ENCODE results near the gene RANBP1. TPM values are rescaled to one million over a fixed set of nuclear protein-coding genes. Genes with fewer than 3 reads are reported as not detected.

The RANBP1 gene
- polyA plus RNA-seq, 1 donor from 2014 or later, result 110 TPM

DNA sequence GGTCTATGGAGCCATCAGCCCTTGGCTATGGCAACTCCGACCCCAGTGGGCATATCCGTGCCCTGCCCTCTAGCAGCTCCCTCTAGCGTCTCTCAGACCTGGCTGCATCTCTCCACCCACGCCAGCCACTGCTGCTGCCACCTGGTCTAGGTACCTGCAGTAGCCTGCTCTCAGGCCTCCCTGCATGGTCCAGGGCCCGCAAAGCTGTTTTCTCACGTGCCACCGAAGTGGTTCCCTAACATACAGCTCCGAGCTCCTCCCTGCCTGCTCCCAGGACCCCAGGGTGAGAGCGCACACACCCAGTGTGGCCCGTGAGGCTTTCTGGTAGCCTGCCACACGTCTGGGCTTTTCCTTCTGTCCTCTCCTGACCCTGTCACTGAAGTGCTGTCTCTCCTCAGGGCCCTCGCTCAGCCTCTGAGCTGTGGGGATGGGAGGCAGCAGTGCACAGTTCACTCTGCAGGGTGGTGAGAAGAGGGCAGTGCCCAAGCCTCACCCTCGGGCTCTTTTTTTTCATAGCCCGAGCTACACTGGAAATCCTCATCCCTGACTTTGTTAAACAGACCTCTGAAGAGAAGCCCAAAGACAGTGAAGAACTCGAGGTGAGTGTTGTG is 21.6 kb upstream of the RANBP1 start:
- H3K4me1 Mint-ChIP-seq, result no peaks in the 10 kb centered on the region
- H3K4me3 Mint-ChIP-seq, result no peak overlapping the region
- H3K9me3 Mint-ChIP-seq, result no peaks in the 10 kb centered on the region
- peaks cover 21% of the 10 kb centered on the region for H3K36me3 Mint-ChIP-seq
- no peak overlapping the region for H3K27ac Mint-ChIP-seq
- no peaks in the 10 kb centered on the region for H3K27me3 Mint-ChIP-seq

DNA sequence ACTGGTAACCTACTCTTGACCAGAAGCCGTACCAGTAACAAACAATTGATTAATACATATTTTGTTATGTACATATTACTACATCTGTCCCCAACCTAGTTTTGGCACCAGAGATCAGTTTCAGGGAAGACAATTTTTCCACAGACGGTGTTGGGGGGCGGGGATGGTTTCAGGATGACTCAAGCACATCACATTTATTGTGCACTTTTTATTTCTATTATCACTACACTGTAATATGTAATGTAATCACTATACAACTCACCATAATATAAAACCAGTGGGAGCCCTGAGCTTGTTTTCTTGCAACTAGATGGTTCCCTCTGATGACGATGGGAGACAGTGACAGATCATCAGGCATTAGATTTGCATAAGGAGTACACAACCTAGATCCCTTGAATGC is 20.4 kb upstream of the RANBP1 start:
- H3K4me3 Mint-ChIP-seq, result no peak overlapping the region
- peaks cover 0 to 1% (median 0%) of the 10 kb centered on the region in 3 donors for H3K4me1 Mint-ChIP-seq
- H3K9me3 Mint-ChIP-seq, result no peaks in the 10 kb centered on the region
- no peak overlapping the region for H3K27ac Mint-ChIP-seq
- no peaks in the 10 kb centered on the region for H3K27me3 Mint-ChIP-seq
- H3K36me3 Mint-ChIP-seq, result peaks cover 18% of the 10 kb centered on the region

DNA sequence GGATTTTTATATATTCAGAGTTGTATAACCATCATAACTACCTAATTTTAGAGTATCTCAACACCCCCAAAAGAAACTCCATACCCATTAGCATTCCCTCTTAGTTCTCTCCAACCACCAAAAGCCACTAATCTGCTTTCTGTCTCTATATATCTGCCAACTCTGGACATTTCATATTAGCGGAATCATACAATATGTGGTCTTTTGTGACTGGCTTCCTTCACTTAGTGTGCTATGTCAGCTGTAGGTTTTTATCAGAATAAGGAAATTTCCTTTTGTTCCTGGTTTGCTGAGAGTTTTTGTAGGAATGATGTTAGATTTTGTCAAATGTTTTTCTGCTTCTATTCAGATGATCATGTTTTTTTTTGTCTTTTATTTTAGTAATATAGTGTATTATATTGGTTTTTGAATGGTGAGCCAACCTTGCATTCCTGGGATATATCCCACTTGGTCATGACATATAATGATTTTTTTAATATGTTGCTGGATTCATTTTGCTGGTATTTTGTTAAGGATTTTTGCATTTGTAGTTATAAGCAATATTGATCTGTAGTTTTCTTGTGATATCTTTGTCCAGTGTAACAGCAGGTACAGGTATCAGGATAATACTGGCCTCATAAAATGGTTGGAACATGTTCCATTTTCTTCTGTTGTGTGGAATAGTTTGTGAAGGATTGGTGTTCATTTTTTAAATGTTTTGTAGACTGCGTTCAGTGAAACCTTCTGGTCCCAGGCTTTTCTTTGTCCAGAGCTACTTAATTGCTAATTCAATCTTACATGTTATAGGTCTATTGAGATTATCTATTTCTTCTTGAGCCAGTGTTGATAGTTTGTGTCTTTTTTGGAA is 19.1 kb upstream of the RANBP1 start:
- Mint-ChIP-seq H3K36me3 (peaks cover 18% of the 10 kb centered on the region), H3K9me3 (no peaks in the 10 kb centered on the region), H3K27ac (peak overlapping the region in 1 of 3 donors; percentile 63), H3K27me3 (no peaks in the 10 kb centered on the region), H3K4me1 (peaks cover 0 to 1% (median 0%) of the 10 kb centered on the region in 3 donors), H3K4me3 (no peak overlapping the region)

DNA sequence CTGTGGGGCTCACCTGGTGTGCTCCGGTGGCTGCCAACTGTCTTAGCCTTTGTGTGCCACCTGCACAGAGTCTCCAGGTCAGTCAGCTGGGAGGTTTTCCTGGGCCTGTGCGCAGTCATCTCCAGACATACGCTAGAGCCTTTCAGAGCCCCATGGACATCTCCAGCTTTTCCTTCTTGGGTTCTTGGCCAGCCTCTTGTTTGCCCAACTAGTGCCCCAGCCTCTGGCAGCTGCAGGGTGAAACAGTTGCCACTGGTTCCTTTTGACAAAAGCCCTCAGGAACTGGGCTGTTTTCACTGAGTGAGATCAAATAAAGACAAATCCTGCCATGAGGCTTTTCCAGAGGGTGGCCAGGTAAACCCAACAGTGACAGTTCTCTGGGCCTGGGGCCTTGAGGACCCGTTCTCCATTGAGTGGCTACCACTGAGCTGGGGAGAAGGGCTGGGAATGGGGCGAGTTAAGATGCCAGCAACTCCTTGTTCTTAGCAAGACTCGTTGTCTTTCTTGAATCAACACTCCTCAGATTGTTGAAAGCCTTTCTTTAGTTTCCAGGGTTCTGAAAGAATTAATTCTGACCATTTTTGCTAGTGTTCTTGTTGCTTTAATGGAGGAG is 16.7 kb upstream of the RANBP1 start:
- H3K4me3 Mint-ChIP-seq, result no peak overlapping the region
- peaks cover 0 to 1% (median 0%) of the 10 kb centered on the region in 3 donors for H3K4me1 Mint-ChIP-seq
- no peaks in the 10 kb centered on the region for H3K27me3 Mint-ChIP-seq
- H3K27ac Mint-ChIP-seq, result peak overlapping the region in 1 of 3 donors; percentile 10
- no peaks in the 10 kb centered on the region for H3K9me3 Mint-ChIP-seq
- peaks cover 18% of the 10 kb centered on the region for H3K36me3 Mint-ChIP-seq

DNA sequence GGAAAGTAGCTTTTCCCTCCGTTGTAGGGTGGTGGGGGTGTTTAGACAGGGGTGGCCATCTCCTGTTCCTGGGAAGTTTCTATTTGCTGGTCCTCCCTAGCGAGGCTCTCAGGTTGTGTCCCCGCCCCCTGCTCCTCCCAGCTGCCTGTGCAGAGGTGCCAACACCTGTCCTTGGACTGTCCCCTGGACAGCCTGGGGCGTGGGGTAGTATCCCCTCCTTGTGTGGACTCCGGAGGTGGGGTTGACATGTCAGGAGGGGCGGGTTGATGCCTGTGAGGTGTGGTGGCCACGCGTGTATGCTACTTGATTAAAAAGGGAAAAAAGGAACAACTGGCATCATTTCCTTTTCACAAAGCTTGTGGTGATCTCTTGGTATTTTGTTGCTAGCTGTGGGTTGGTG is 14.3 kb upstream of the RANBP1 start:
- Mint-ChIP-seq H3K4me1 (peaks cover 0 to 1% (median 0%) of the 10 kb centered on the region in 3 donors), H3K27ac (no peak overlapping the region), H3K9me3 (no peaks in the 10 kb centered on the region), H3K36me3 (peaks cover 6% of the 10 kb centered on the region), H3K27me3 (no peaks in the 10 kb centered on the region), H3K4me3 (peak overlapping the region in 1 of 4 donors; percentile 37)

DNA sequence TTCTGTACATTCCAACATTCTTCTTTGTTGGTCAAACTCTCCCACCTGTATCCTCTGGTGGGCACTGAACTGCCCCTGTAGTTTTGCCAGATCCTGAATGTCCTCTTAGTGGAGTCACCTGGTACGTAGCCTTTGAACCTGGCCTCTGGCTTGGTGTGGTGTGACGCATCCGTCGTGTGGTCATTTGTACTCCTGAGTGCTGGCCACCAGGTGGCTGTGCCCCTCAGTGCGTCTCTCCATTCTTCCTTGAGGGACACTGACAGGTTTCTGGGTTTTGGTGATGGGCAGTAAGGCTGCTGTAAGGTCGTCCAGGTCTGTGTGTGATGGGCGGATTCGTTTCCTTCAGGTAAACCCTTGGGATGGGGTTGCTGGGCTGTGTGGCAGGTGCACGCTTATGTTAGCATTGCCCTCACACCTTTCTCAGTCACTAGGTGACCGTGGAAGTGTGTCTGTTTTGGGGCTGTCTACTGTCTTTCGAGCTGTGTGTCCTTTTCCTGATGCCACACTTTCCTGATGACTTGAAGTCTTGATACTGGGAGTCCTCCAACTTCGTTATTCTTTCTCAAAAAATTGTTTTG is 13.6 kb upstream of the RANBP1 start:
- Mint-ChIP-seq H3K27ac (no peak overlapping the region), H3K27me3 (no peaks in the 10 kb centered on the region), H3K9me3 (no peaks in the 10 kb centered on the region), H3K36me3 (no peaks in the 10 kb centered on the region), H3K4me1 (peaks cover 0 to 2% (median 0%) of the 10 kb centered on the region in 3 donors), H3K4me3 (peak overlapping the region in 1 of 4 donors; percentile 47)

DNA sequence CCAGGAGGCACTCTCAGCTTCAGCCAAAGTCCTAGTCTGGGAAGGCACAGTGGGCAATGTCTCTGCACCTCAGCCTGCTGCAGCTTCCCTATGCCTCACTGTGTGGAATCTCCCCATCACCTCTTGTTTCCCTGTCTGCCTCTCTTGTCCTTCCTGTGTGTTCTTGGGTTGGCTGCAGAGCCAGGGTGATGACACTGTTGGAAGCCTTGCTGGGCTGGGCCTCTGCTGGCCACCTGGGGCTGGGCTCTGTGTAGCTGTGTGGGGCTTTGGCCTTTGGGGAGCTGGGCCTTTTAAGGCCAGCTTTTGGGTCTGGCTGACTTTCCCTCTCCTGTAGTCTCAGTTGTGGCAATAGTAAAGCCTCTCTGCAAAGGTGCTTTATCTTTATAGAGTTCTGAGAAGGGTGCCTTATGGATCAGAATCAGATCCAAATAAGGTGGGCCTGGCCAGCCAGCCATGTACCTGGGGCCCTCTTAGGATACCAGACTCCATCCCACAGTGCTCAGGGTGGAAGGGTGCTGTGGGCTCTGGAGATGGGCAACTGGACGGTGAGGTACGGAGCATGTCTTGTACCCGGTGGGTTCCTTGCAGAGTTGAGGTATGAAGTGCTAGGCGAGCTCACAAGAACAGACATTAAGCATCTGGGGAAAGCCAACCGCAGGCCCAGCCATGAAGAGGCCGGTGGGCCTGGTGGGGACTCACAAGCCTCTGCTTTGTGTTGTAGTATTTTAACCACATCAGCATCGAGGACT is 10.3 kb upstream of the RANBP1 start:
- peaks cover 0 to 2% (median 0%) of the 10 kb centered on the region in 3 donors for H3K4me1 Mint-ChIP-seq
- H3K27me3 Mint-ChIP-seq, result no peaks in the 10 kb centered on the region
- H3K36me3 Mint-ChIP-seq, result no peaks in the 10 kb centered on the region
- H3K9me3 Mint-ChIP-seq, result no peaks in the 10 kb centered on the region
- no peak overlapping the region for H3K4me3 Mint-ChIP-seq
- no peak overlapping the region for H3K27ac Mint-ChIP-seq

DNA sequence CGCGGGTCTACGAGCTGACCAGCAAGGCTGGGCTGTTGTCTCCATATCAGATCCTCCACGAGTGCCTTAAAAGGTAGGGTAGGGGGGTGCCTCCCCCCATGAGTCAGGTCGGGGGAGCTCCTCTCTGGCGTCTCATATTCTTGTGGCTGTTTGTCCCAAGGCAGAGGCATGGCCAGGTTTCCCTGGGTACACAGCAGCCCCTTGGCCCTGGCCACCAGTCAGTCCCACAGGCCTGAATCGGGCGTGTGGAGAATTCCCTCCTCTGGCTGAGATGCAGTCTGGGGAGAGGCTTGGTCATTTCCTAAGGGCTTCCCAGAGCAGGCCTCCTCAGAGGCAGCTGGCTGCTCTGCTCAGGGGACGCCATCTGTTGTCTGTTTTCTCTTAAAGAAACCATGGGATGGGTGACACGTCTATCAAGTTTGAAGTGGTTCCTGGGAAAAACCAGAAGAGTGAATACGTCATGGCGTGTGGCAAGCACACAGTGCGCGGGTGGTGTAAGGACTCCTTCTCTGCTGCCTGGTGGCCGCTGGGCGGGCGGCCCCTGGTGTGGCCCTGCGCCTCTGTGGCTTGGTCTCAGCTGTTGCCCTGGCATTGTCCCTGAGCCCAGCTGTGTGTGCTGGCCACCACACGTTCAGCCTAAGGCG is 9.6 kb upstream of the RANBP1 start:
- no peak overlapping the region for H3K4me3 Mint-ChIP-seq
- H3K9me3 Mint-ChIP-seq, result no peaks in the 10 kb centered on the region
- no peak overlapping the region for H3K27ac Mint-ChIP-seq
- no peaks in the 10 kb centered on the region for H3K27me3 Mint-ChIP-seq
- H3K36me3 Mint-ChIP-seq, result no peaks in the 10 kb centered on the region
- peaks cover 0 to 6% (median 0%) of the 10 kb centered on the region in 3 donors for H3K4me1 Mint-ChIP-seq

DNA sequence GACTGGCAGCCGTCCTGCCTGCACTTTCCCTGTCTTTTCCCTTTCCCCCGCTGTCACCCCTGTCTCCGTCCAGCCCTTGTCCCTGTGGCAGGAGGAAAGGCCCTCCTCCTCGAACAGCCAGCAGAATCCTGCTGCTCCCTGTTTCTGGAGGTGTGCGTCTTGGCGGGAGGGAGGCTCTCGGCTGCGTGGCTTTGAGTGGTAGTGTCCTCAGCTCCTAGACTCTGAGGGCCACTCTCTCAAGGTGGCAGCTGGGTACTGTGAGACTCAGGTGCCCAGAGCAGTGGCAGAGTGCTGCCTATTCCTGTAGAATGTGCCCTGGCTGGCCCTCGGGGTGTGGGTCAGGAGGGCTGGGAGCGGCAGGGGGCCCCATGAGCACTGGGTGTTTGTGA is 9.1 kb upstream of the RANBP1 start:
- H3K36me3 Mint-ChIP-seq, result no peaks in the 10 kb centered on the region
- H3K9me3 Mint-ChIP-seq, result no peaks in the 10 kb centered on the region
- H3K27me3 Mint-ChIP-seq, result no peaks in the 10 kb centered on the region
- H3K4me3 Mint-ChIP-seq, result no peak overlapping the region
- H3K4me1 Mint-ChIP-seq, result peaks cover 0 to 7% (median 0%) of the 10 kb centered on the region in 3 donors
- no peak overlapping the region for H3K27ac Mint-ChIP-seq

DNA sequence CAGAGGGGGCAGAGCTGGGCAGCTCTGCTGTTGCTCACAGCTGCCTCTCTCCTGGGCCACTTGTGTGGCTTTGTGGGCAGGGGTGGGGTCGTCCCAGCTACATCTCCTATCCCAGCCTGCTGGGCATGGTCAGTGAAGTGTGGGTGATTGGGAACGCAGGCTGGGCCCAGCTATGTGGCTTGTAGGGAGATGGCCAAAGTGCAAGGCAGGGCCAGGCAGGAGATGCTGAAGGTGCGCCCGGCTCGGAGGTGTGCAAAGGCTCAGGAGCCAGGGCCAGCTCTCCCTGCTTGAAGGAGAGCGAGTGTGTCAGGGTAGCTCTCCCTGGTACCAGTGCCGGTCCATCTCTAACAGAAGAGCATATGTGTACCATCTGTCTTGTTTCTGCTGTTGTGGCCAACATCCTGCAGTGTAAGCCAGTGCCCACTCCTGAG is 8.4 kb upstream of the RANBP1 start:
- no peak overlapping the region for H3K27ac Mint-ChIP-seq
- H3K36me3 Mint-ChIP-seq, result no peaks in the 10 kb centered on the region
- H3K9me3 Mint-ChIP-seq, result no peaks in the 10 kb centered on the region
- H3K4me3 Mint-ChIP-seq, result no peak overlapping the region
- H3K4me1 Mint-ChIP-seq, result peaks cover 0 to 9% (median 2%) of the 10 kb centered on the region in 3 donors
- H3K27me3 Mint-ChIP-seq, result no peaks in the 10 kb centered on the region

DNA sequence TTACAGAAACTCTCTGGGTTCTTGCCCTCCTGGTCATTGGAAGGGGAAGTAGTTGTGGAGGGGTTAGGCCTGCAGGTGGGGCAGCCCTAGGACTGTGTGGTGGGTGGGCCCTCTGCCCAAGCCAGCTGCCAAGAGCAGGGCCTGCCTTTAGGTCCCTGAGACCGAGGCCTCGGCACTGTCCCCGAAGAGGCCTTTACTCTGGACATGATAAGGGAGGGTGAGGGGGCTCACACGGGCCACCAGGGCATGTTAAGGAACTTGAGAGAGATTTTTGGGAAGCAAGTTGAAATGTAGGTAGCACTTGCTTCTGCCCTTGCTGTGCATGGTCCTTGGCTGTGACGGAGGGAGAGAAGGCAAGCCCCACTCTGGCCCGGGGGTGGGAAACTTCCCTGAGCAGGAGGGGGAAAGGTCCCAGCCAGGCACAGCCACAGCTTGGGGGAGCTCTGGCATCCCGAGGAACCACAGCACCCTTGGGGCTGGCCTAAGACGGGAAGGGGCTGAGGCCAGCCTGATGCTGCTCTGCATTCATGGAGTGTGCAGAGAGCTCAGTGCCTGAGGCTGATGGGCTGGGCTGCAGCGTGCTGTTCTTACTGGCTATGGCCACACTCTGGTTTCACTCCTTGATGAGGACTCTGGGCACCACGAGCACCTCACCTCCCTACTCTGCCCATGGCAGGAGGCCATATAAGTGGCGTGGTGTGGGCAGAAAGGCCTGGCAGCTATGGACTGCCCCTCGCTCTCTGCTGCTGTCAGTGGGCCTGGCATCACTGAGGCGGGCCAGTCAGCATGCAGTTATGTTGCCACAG is 7.8 kb upstream of the RANBP1 start:
- no peak overlapping the region for H3K4me3 Mint-ChIP-seq
- no peaks in the 10 kb centered on the region for H3K9me3 Mint-ChIP-seq
- no peaks in the 10 kb centered on the region for H3K27me3 Mint-ChIP-seq
- H3K27ac Mint-ChIP-seq, result peak overlapping the region in 1 of 3 donors; percentile 23
- no peaks in the 10 kb centered on the region for H3K36me3 Mint-ChIP-seq
- H3K4me1 Mint-ChIP-seq, result peaks cover 0 to 9% (median 2%) of the 10 kb centered on the region in 3 donors

DNA sequence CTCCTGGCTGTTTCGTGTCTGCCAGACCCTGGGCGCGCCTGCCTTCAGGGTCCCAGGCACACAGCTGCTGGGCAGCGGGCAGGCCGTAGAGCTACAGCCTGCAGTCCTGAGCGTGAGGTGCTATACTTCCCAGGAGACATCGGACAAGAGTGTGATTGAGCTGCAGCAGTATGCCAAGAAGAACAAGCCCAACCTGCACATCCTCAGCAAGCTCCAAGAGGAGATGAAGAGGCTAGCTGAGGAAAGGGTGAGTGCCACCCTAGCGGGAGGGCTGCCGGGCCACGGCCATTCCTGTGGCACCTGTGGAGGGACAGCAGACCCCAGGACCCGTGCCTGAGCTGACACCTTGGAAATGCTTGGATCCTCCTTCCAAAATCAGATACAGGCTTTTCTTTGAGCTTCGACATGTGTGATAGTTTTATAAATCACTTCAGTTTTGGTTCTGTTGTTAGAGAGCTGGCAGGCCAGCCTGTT is 7.1 kb upstream of the RANBP1 start:
- Mint-ChIP-seq H3K36me3 (no peaks in the 10 kb centered on the region), H3K4me3 (no peak overlapping the region), H3K4me1 (peaks cover 0 to 9% (median 2%) of the 10 kb centered on the region in 3 donors)

More for the DNA sequence above, 7.1 kb upstream of the RANBP1 start:
- Mint-ChIP-seq H3K27ac (peak overlapping the region in 2 of 3 donors; percentile 21 to 23), H3K9me3 (no peaks in the 10 kb centered on the region), H3K27me3 (no peaks in the 10 kb centered on the region)

All from IgD-negative memory B cell (primary cell).